DMS79 (cell line): Measurements from ENCODE around the gene MAML3.
A peak's percentile ranks its signal among the peaks of the same experiment; 100 is the strongest.

Source experiments
- DNase-seq: peaks from one replicate; lab custom pipeline; 2025; lab: John Stamatoyannopoulos, UW

Gene MAML3

GRCh38 chr4:139921429-139922184 lies 232.4 kb downstream of the MAML3 start:
- DNase-seq, result peak; percentile 95

- DNase-seq, result no peak
Measured at GRCh38 chr4:139920486-139921002, 233.4 kb downstream of the MAML3 start.

- no peak for DNase-seq
Measured at GRCh38 chr4:139919521-139919920, 234.5 kb downstream of the MAML3 start.

GRCh38 chr4:139919004-139919403 lies 235.0 kb downstream of the MAML3 start:
- DNase-seq, result no peak

DNA sequence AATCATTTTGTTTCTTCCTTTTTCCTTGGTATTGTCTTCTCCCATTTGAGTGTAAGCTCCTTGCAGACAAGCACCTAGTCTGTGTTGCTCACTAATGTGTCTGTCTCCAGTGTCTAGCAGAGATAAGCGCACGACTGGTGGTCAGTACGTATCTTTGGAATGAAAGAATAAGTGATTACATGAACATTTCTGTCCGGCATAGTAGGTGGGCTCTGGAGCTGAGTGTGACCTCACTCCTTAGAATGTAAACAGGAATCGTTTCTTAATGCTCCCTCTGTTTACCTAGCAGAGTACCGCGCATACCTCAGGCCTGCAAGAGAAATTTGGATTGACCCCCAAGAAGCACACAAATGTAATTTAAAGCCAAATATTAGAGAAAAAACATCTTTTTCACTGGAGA lies 235.4 kb downstream of the MAML3 start:
- DNase-seq, result no peak

DNA sequence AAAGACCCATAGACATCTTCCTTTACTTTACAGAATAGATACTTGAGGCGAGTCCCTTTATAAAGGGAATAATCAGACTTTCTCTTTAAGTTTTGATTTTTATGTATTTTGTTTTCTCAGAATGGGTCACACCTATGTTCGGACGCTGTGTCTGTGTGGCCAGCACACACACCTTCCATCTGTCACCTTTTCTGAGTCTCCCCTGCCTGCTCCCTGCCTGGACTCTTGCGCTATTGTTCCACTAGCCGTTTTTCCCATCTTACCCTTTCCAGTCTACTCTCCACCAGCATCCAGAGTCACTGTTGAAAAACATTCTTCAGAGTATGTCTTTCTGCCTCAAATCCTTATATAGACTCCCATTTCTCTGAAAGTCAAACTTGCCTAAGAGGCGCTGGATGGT lies 236.1 kb downstream of the MAML3 start:
- DNase-seq, result no peak

DNA sequence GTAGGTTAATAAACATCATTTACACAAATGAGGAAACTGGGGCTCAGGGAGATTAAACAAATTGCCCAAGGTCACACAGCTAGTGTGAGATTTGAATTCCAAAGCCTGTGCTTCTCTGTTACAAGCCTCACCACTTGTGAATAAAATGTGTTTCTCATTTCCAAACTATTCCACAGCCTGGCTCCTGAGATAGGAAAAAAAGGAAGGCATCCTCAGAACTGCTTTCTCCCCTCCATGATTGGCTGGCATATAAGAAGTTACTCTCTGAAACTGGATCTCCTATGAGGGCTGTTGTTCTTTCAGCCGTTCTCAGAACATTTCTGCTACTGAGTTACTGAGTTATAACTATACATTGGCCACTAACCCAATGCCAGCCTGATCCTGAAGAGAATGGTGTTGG lies 237.9 kb downstream of the MAML3 start:
- no peak for DNase-seq

DNA sequence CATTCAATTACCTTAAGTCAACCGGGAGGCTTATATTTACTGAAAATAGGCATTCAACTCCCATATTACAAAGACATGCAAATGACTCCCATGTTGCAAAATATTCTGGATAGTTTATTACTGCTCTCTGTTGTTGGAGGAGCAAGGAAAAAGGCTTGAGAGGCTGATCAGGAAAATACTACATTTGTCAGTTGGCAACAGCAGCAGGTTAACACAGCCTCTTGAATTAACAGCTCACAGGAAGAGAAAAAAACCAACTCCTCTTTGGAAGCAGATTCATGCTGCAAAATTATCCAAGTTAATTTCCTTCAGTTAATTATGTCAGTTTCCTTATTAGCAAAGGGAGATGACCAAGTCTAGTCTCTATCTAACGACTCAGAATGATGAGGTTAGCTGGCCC lies 238.9 kb downstream of the MAML3 start:
- DNase-seq, result no peak

DNA sequence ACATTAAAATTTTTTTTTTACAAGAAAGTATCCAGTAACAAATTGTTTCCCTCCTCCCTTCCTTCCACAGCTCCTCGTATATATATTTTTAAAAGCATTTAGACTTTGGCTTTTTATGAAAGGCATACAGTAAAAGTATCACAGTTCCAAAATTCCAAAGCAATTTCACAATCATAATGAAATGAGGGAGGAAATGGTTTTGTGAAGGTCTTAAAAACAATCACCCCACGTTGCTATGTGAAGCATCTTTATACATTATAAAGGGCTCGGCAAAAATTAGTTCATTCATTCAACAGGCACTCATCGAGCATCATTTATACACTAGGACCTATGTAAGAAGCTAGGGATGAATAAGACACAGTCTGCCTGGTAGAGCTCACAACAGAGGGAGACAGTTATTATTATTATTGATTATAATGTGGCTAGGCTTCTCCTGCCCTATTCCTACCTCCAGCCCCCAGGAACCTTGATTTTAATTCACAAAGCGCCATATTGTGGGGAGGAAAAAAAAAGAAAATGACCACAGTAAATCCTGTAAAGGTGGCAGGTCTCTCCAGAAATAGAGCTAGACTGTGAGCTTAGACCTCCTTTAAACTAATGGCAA lies 239.9 kb downstream of the MAML3 start:
- DNase-seq, result no peak

DNA sequence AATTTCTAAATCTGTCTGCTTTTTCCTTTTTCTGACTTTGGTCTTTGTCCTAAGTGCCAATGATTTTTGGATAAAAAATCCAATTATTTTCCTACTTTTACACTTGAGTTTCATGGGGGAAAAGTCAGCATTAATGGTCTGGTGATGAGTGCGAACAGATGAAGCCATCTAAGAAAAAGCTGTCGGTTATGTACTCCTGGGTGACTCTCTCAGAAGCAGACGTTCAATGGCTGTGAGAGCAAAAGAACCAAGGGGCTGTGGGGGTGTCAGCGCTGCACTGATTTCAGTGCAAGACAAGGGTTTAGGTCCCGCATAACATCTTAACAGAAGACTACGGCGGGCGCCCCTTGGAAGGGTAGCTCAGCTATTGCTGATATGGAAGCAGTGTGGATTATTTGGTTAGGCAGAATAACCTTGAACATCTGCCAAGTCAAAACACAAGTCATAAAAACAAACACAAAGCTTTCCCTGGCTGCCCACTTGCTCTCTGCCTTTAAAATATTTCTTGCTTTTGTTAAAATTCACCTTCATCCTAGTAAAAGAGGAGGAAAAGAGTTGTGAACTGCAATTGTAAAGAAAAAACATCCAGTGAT lies 240.5 kb downstream of the MAML3 start:
- no peak for DNase-seq

GRCh38 chr4:139912445-139912844 lies 241.5 kb downstream of the MAML3 start:
- DNase-seq, result no peak

GRCh38 chr4:139910106-139910505 lies 243.9 kb downstream of the MAML3 start:
- no peak for DNase-seq

- no peak for DNase-seq
Measured at GRCh38 chr4:139908636-139909437, 245.1 kb downstream of the MAML3 start.

DNA sequence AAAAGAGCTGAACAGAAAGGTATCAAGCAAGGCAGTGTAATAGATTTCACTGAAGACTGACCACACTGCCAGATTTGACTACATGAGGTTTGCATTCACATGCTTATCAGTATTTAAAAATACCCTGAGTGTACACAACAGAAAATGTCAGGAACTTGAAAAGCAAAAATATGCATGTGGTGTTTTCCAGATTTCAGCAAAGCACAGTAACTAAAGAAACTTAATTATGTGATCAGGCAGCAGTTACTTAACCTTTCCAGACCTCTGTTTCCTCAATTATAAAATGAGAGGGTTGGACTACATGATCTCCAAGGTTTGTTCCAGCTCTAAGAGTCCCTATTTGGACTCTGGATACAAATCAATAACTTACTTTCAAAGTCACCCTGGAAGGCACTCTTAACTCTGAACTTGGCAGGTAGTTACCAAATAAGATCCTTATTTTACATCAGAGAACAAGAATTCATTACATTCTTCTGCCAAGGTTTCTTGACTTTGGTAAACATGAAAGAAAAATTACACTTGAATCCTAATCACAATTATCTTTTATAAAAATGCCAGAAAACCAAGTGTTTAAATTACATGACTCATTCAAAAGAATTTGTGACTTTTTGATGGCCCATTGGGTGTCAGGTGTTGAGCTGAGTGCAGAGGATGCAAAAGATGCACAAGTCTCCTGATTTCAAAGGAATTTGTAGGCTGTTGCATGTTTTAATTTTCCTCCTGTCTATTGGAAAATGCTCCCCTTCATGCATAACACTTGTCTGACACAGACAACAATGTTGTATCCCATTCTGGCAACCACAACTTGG lies 246.8 kb downstream of the MAML3 start:
- no peak for DNase-seq

GRCh38 chr4:139905489-139905888 lies 248.5 kb downstream of the MAML3 start:
- no peak for DNase-seq

- DNase-seq, result no peak
Measured at GRCh38 chr4:139904406-139904805, 249.6 kb downstream of the MAML3 start.

- DNase-seq, result no peak
Measured at GRCh38 chr4:139903845-139904244, 250.1 kb downstream of the MAML3 start.

DNA sequence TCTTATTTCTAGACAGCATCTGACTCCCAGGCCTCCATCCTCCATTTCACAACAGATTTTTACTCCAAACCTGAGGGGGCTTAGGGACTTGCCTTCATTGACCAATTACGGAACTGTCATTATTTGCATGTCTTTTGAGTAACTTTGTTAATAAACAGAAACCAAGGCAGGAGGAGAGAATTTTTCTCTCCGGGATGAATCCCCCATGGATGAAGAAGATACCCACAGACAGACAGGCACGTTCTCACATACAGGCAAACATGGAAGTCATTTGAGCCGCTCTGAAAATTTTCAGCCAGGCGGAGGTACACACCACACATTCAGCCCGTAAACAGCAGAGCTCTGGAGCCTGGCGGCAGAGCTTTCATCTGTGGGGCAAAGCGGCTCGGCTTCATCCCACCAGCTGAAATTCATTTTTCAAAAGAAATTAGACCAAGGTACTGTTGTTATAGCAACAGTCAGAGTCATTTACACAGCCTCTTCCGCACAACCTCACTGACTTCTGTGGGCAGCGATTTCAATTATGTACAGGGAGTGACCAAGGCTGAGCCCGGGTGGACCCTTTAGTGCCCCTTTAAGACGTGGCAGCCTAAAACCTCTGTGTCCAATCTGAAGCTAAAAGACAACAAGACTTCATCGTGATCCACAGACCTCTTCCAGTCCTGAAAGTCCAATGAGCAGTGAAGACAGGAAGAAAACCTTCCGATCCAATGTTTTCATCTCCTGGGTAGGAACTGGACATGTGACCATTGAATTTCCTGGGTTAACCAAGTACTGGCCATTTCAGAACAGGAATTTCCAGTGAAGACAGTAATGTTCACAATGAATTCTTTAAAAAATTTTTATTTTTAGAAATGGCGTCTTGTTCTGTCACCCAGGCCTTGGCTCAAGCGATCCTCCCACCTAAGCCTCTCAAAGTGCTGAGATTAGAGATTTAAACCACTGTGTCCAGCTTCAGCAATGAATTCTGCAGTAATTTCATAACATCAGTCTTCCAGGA lies 251.4 kb downstream of the MAML3 start:
- DNase-seq, result no peak

GRCh38 chr4:139901531-139902320 lies 252.3 kb downstream of the MAML3 start:
- DNase-seq, result peak; percentile 15
